Stimulated activated CD4-positive, alpha-beta T cell treated with anti-CD3 and anti-CD28 coated beads, Interleukin-15, amount 100 ng/mL, for 1 hour (primary cell): ENCODE data around the gene SIRPG.
"Not testable (repeated sequence)": the region's sequence is repeated elsewhere in the genome, so short reads cannot be mapped to it uniquely, and the experiment has no call there.

Experiments used
- DNase-seq, 2 donors: peaks; one replicate each; pipeline ENCODE4 v3.0.0-alpha.2; 2020; ENCODE audit warnings: low read depth in 1 of 2, low spot score in 1 of 2

The SIRPG gene

GRCh38 chr20:1672728-1673127 is 15.1 kb upstream of the SIRPG start:
- DNase-seq: no peak

- DNase-seq: no peak
Observed at GRCh38 chr20:1671891-1672669, 14.5 kb upstream of the SIRPG start.

GRCh38 chr20:1669304-1669703 is 11.7 kb upstream of the SIRPG start:
- DNase-seq: no peak

GRCh38 chr20:1667502-1668085 is 10.0 kb upstream of the SIRPG start:
- no peak for DNase-seq

DNA sequence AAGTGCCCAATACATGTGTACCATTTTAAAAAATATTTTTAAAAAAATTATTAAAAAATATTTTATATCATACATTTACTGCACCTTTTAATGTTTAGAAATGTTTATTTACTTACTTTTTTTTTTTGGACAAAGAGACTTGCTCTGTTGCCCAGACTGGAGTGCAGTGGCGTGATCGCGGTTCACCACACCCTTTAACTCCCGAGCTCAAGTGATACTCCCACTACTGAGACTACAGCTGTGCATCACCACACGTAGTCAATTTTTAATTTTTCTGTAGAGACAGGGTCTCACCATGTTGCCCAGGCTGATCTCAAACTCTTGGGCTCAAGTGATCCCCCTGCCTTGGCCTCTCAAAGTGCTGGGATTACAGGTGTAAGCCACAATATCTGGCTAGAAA is 9.2 kb upstream of the SIRPG start:
- no peak for DNase-seq

DNA sequence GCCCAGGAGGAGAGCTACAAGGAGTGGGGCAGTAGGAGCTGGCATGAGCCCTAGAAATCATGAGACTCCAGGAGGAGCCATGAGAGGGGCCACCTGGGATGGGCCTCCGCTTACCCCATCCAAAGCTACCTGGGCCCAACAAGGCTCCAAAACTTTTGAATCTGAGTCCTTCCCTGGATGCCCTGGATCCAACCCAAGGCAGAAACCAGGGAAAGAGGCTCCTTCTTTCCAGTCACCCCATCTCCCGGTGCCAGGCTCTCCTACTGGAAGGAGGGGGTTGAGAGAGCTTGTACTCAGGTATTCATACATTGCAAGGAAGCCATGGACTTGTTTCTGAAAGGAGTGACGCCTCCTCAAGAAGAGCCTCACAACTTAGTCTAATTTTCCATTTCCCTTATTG is 7.8 kb upstream of the SIRPG start:
- DNase-seq: no peak

GRCh38 chr20:1664911-1665310 is 7.3 kb upstream of the SIRPG start:
- DNase-seq: peak; percentile 19 to 26

- no peak for DNase-seq
Observed at GRCh38 chr20:1663917-1664316, 6.3 kb upstream of the SIRPG start.

DNA sequence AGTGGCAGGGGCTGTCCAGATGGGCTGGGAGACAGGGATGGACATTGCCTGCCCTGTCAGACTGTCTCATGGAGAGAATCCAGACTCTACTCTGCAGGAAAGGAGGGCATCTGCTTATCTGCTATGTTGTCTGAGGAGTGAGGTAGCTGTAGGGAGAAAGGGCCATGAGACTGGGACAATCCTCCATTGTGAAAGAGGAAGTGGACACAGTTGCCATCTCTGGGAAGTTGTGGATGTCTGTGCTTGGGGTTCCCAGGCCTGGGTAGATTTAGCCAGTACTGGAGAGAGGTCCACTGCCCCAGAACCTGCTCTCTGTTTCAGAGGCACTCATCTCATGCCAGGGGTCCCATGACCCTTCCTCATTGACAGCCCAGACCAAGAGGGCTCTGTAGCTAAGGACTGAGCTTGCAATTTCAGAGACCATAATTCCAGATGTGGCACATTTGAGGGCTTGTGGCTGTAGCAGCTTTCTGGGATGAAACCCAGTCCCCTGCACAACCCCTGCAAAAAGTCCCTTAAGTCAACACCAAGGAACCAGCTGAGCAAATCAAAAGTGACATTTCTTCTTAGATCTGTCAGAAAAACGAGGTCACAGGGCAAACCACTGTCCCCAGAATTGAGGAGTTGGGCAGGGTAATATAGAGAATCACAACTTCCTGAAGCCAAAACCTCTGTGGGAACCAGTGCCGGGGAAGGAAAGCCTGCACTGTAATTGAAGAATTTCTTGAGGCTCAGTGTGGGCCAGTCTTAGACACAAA is 4.1 kb upstream of the SIRPG start:
- no peak for DNase-seq

DNA sequence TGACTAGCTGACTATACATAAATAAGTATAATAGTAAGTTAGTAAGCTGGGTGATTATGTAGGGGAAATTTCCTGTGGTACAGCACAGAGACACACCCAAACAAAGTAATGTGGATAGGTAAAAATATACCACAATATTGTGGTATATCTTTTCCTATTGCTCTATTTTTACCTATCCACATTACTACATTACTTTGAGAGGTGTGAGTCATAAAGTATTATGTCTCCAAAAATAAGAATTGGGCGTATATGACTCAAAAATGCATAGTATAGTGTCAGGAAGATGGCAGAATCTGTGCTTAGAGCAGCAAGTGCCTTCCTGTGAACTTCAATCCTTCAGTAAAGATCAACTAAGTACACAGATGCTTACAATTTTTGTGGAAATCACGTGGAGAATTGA is 2.7 kb upstream of the SIRPG start:
- no peak for DNase-seq

DNA sequence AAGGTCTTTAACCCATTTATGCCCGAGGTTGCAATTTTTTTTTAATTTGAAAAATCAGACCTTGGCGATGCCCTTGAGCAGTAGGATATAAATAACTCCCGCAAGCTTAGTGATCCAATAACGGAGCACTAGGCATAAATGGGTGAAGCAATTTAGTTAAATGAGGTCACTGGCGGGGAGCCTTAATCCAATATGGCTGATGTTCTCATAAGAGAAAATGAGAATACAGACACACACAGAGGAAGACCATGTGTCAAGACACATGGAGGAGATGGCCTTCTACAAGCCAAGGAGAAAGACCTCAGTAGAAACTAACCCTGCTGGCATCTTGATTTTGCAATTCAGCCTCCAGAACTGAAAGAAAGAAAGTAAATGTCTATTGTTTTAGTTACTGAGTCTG is 735 bp downstream of the SIRPG start:
- no peak for DNase-seq

DNA sequence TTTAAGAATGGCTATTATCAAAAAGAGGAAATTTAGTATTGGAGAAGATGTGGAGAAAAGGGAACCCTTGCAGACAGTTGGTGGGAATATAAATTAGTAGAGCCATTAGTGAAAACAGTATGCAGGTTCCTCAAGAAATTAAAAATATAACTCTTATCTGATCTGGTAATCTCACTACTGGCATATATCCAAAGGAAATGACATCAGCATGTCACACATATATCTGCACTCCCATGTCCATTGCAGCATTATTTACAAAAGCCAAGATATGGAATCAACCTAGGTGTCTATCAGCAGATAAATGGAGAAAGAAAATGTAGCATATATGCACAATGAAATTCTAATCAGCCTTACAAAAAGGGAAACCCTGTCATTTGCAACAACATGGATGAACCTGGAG is 2.6 kb downstream of the SIRPG start:
- no peak for DNase-seq

GRCh38 chr20:1652960-1653359 is 4.6 kb downstream of the SIRPG start:
- DNase-seq: no peak

GRCh38 chr20:1652104-1652503 is 5.5 kb downstream of the SIRPG start:
- DNase-seq: no peak

DNA sequence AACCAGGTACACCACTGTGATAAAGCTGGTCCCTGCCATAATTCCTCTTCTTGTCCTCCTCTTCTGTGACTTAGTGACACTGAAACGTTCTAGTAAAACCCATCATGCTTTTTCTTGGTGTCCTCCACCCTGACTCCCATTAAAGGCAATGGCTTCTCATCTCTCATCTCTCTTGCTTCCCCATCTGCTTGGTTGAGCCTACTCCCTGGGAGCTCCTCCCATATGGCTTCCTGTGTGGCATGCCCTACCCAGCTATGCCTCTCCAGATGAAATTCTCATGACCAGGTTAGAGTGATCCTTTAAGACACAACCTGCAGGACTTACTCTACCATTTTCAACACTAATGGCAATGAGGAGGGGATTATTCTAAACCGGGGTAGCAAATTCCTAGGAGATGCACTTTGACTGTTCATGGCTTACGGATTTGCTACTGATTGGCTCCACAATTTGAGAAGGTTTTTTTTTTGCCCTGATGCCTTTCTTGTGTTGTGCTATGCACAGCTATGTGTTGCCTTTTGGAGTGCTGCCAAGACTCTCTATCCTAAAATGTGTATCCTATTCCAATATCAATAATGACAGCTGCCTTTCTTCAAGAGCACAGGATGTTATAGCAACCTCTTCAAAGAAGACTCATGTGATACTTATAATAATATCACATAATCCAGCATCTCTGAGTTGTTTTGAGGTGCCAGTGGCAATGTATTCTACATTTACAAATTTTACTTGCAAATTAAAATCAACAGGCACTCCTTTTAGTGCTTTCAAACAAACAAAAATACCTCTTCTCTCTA is 6.1 kb downstream of the SIRPG start:
- no peak for DNase-seq

GRCh38 chr20:1648101-1648500 is 9.5 kb downstream of the SIRPG start:
- DNase-seq: no peak

- no peak for DNase-seq
Observed at GRCh38 chr20:1646975-1647431, 10.6 kb downstream of the SIRPG start.

GRCh38 chr20:1644101-1644962 is 13.2 kb downstream of the SIRPG start:
- DNase-seq: no peak

- not testable (repeated sequence) for DNase-seq
Observed at GRCh38 chr20:1638643-1639042, 18.9 kb downstream of the SIRPG start.

- DNase-seq: no peak
Observed at GRCh38 chr20:1637755-1638154, 19.8 kb downstream of the SIRPG start.
